SH-SY5Y (cell line): Measurements from ENCODE around the gene ITGAX.

Experiments used
- GATA2 ChIP-seq: IDR thresholded peaks from 2 replicates; pipeline ENCODE4 v1.6.1; 2011; ENCODE audit warnings: mild to moderate bottlenecking, low read depth, low read length
- GATA3 ChIP-seq: IDR thresholded peaks from 2 replicates; pipeline ENCODE4 v1.6.1; 2011; ENCODE audit warnings: low read depth, mild to moderate bottlenecking, low read length, moderate library complexity

The ITGAX gene

DNA sequence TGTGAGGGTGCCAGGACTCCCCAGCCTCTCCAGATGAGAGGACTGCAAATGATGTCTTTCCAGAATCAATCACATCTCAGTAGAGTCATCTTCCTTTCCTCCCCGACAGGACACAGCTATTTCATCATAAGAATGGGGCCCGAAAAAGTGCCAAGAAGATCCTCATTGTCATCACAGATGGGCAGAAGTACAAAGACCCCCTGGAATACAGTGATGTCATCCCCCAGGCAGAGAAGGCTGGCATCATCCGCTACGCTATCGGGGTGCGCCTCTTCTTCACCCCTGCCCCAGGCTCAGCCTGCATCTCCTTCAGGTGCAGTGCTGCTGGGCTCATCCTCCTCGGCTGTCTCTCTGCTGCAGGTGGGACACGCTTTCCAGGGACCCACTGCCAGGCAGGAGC is 52.4 kb downstream of the ITGAX start:
- no peak for TF ChIP-seq GATA3
- no peak for TF ChIP-seq GATA2

DNA sequence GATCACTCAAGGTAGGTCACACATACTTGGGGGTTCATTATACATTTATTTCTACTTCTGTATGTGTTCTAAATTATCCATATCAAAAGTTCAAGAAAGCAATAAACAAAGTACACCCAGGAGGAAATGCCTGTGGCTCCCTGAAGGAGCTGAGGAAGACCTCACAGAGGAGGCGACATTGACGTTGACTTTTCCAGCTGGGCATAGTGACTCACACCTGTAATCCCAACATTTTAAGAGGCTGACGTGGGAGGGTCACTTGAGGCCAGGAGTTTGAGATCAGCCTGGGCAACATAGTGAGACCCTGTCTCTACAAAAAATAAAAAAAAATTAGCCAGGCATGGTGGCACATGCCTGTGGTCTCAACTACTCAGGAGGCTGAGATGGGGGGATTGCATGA is 54.5 kb downstream of the ITGAX start:
- TF ChIP-seq GATA3 (no peak), GATA2 (no peak)

DNA sequence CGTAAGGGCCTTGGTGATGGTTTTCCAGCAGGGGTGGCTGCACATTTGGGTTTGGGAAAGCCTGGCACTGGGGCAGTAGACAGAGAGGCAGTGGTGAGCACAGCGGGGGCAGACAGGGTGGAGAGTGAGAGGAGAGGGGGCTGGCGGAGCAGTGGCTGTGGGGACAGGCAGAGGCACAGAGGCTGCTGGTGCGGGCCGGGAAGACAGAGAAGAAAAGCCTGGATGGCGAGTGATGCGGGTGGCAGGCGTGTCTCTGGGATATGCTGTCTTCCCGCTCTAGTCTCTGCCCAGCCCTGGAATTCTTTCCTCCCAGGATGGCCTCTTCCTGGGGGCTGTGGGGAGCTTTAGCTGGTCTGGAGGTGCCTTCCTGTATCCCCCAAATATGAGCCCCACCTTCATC is 55.1 kb downstream of the ITGAX start:
- TF ChIP-seq GATA3 (no peak), GATA2 (no peak)

GRCh38 chr16:31411024-31411844 is 56.3 kb downstream of the ITGAX start:
- TF ChIP-seq GATA2 (no peak), GATA3 (no peak)

DNA sequence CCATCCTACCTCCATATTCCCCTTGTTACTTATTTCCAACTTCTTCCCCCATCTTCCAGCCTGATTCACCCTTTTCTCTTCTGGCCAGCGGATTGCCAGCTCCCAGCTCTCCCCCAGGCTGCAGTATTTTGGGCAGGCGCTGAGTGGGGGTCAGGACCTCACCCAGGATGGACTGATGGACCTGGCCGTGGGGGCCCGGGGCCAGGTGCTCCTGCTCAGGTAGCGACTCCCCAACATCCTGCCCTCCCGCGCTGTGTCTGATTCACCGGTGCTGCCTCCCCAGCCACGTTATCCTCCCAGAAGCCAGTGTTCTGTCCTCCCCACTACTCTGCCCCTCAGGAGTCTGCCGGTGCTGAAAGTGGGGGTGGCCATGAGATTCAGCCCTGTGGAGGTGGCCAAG is 57.8 kb downstream of the ITGAX start:
- TF ChIP-seq GATA2 (no peak), GATA3 (no peak)

DNA sequence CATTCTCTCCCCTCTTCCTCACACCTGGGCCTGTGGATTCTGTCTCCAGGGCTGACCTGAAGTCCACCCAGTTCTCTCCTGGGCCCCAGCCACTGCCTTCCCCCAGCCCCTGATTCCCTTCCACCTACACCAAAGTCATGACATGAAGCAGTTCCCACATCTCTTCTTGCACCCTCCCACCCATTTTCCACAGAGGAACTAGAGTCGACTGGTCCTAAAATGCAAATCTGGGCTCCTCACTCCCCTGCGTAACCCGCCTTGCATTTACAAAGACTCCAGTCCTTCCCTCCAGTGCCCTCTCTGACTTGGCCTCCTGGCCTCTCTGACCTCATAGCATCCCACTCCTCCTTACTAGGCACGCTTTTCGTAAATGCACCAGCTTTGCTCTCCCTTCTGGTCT is 58.4 kb downstream of the ITGAX start:
- no peak for TF ChIP-seq GATA2
- TF ChIP-seq GATA3 = no peak

DNA sequence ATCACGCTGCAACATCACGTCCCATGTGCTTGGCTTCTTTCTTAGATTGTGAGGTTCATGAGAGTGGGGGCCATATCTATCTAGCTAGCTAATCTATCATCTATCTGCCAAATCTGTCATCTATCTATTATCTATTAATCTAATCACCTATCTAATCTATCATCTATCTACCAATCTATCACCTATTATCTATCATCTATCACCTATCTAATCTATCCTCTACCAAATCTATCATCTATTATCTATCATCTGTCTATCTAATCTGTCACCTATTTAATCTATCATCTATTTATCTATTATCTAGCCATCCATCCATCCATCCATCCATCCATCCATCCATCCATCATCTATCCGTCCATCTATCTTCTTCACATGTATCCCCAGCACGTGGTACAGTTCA is 59.0 kb downstream of the ITGAX start:
- TF ChIP-seq GATA2 (no peak), GATA3 (no peak)

GRCh38 chr16:31414706-31415105 is 59.7 kb downstream of the ITGAX start:
- TF ChIP-seq GATA3 (no peak), GATA2 (no peak)

DNA sequence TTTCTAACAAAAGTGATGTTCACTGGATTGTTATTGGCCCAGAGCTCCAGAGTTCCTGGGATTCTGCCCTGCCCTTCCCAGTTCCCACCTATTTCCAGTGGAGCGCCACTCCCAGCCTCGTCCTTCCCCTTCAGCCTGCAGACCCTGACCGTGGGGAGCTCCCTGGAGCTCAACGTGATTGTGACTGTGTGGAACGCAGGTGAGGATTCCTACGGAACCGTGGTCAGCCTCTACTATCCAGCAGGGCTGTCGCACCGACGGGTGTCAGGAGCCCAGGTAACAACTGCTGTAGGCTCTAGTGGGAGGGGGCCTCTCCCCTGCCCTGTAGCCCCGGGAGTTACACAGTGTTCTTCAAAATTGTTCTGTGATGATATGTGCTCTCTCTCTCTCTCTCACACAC is 61.4 kb downstream of the ITGAX start:
- no peak for TF ChIP-seq GATA3
- no peak for TF ChIP-seq GATA2

GRCh38 chr16:31417916-31418315 is 62.9 kb downstream of the ITGAX start:
- TF ChIP-seq GATA3 (no peak), GATA2 (no peak)

DNA sequence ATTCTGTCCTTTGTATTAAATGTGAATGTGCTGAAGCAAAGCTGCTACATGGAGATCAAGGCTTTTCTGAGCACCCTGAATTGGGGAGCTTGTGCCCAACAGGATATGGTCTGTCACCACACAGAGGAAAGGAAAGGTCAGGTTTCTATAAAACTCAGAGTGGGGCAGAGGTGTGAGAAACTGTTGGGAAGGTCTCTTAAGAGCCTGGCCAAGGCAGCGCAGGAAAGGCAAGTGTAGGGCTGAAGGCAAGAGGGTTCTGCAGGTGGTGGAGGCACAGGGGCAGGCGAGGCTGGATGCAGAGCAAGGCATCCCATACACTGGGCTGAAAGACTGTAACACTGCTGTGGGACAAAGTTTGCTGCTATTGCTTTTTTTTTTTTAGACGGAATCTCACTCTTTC is 65.1 kb downstream of the ITGAX start:
- TF ChIP-seq GATA3 = no peak
- TF ChIP-seq GATA2 = no peak

- TF ChIP-seq GATA2 (no peak), GATA3 (no peak)
Measured at GRCh38 chr16:31421587-31421986, 66.6 kb downstream of the ITGAX start.

DNA sequence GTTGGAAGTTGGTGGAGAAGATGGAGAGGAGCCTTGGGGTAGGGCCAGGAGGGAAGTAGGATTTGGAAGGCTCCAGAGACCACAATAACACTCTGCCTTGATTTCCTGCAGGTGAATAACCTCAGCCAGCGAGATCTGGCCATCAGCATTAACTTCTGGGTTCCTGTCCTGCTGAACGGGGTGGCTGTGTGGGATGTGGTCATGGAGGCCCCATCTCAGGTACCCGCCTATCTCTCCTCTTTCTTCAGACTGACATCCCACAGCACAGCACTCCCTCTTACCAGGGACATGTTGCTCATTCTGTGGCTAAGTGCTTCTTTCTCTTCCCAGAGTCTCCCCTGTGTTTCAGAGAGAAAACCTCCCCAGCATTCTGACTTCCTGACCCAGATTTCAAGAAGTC is 68.3 kb downstream of the ITGAX start:
- TF ChIP-seq GATA2 (no peak), GATA3 (no peak)

DNA sequence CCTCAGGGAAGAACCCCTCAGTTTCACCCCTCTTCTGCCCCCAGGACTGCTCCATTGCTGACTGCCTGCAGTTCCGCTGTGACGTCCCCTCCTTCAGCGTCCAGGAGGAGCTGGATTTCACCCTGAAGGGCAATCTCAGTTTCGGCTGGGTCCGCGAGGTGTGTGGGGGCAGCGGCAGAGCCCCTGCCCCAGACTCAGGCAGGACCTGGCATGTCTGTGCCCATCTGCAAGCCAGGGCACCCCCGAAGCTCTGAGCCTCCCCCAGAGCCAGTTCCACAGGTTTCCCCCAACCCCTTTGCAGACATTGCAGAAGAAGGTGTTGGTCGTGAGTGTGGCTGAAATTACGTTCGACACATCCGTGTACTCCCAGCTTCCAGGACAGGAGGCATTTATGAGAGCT is 68.8 kb downstream of the ITGAX start:
- TF ChIP-seq GATA3 (no peak), GATA2 (no peak)

GRCh38 chr16:31427441-31428278 is 72.7 kb downstream of the ITGAX start:
- TF ChIP-seq GATA3 = no peak
- TF ChIP-seq GATA2 = no peak

DNA sequence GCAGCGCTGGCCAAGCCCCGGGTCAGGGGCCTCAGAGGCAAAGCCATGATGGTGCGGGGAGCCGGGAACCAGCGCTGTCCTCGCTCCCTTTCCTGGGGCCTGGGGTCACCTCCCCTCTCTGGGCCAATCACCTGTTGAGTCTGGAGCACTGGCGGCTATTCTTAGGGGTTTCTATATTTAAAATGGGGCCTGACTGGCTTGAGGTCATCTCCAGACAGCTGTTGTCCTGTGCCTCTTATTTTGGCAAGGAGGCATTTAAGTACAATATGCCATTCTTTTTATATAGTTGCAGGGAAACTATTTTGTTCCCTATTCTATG is 73.3 kb downstream of the ITGAX start, which contains the start of gene COX6A2:
TSS of gene COX6A2 (minus strand) at position 82 of the 319 bp plus-strand sequence. CDS start at position 47, 35 bp downstream.
- TF ChIP-seq GATA3 (no peak), GATA2 (no peak)
